ENCODE data around the gene CD36. TPM values are rescaled to one million over a fixed set of nuclear protein-coding genes. Genes with fewer than 3 reads are reported as not detected.

Gene CD36
- total RNA-seq, 1 experiment from 2014 or later: 0.28 TPM

DNA sequence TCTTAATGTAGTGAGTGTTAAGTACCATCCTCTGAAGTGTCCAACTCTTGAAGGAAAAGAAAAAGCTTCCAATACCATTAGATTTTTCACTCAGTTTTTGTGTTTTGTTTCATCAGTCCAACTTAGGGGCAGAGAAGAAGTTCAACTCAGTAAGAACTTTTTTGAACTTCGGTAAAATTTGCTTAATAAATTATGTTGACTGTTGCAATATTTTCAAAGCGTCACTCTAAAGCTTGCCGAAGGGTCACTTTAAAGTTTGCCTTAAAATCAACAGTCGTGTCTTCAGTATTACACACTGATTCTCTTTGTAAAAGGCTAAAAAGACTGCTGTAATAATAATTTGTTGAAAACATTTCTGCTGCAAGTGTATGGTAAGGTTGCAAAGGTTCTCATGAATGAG is 17.6 kb downstream of the CD36 start:
- Histone ChIP-seq H2BK12ac (ENCODE audit: insufficient read length, low read depth, low read length) (no peak overlapping the region), H3K56ac (ENCODE audit: insufficient read length, low read depth, low read length) (no peak overlapping the region), H3K9me3 (ENCODE audit: control insufficient read depth, low read depth, low read length) (no peaks in the 10 kb centered on the region), H4K20me1 (ENCODE audit: control insufficient read depth, insufficient read depth, insufficient read length) (no peaks in the 10 kb centered on the region), H2AK5ac (ENCODE audit: insufficient read length, low read length) (no peak overlapping the region), H2AFZ (ENCODE audit: low read length) (no peak overlapping the region), H3K79me2 (ENCODE audit: insufficient read depth, low read length) (no peaks in the 10 kb centered on the region), H3T11ph (ENCODE audit: low read length) (no peak overlapping the region), H3K27me3 (ENCODE audit: insufficient read depth, low read length) (no peaks in the 10 kb centered on the region), H4K91ac (ENCODE audit: insufficient read length, low read depth, low read length) (no peak overlapping the region), H3K27ac (ENCODE audit: insufficient read length, low read depth, low read length) (no peak overlapping the region), H2BK20ac (ENCODE audit: low read depth, low read length, poor library complexity, severe bottlenecking) (no peak overlapping the region), H3K4ac (ENCODE audit: low read depth, low read length) (no peak overlapping the region), H3K23me2 (ENCODE audit: insufficient read length, low read depth, low read length, poor library complexity, severe bottlenecking) (no peaks in the 10 kb centered on the region), H3K4me1 (ENCODE audit: insufficient read depth, low read length) (no peaks in the 10 kb centered on the region), H4K5ac (ENCODE audit: insufficient read length, low read depth, low read length) (no peak overlapping the region), H4K8ac (replicated peaks; ENCODE audit: insufficient read length, low read depth, low read length) (no peak overlapping the region), H3K79me1 (ENCODE audit: insufficient read depth, low read depth, low read length, poor library complexity, severe bottlenecking) (no peaks in the 10 kb centered on the region), H3K14ac (ENCODE audit: insufficient read depth, low read length) (no peak overlapping the region), H3K18ac (ENCODE audit: insufficient read length, low read depth, low read length) (no peak overlapping the region), H3K23ac (ENCODE audit: insufficient read length, low read depth, low read length) (no peak overlapping the region), H2BK120ac (ENCODE audit: low read depth, low read length, poor library complexity, severe bottlenecking) (no peak overlapping the region), H3K4me2 (ENCODE audit: insufficient read depth, insufficient read length, low read length) (no peak overlapping the region), H3K9ac (ENCODE audit: extremely low read depth, insufficient read length, low read length) (no peak overlapping the region), H2BK15ac (ENCODE audit: low read depth, low read length) (no peak overlapping the region), H2BK5ac (ENCODE audit: insufficient read length, low read length) (no peak overlapping the region)
- Mint-ChIP-seq H3K4me1 (no peaks in the 10 kb centered on the region), H3K27ac (no peak overlapping the region), H3K27me3 (ENCODE audit: low read depth) (no peaks in the 10 kb centered on the region), H3K9me3 (no peaks in the 10 kb centered on the region), H3K36me3 (ENCODE audit: insufficient read depth in 1 of 3, low read depth in 3 of 3) (no peaks in the 10 kb centered on the region), H3K4me3 (no peak overlapping the region)
- no peak for DNase-seq
- TF ChIP-seq, protein P1, sequence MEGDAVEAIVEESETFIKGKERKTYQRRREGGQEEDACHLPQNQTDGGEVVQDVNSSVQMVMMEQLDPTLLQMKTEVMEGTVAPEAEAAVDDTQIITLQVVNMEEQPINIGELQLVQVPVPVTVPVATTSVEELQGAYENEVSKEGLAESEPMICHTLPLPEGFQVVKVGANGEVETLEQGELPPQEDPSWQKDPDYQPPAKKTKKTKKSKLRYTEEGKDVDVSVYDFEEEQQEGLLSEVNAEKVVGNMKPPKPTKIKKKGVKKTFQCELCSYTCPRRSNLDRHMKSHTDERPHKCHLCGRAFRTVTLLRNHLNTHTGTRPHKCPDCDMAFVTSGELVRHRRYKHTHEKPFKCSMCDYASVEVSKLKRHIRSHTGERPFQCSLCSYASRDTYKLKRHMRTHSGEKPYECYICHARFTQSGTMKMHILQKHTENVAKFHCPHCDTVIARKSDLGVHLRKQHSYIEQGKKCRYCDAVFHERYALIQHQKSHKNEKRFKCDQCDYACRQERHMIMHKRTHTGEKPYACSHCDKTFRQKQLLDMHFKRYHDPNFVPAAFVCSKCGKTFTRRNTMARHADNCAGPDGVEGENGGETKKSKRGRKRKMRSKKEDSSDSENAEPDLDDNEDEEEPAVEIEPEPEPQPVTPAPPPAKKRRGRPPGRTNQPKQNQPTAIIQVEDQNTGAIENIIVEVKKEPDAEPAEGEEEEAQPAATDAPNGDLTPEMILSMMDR (conservative IDR thresholded peaks at IDR 0.05): no peak
- no CpG with 5 or more reads among the region's 4 CpGs for WGBS (ENCODE audit: extremely low coverage, insufficient read length, low lambda C conversion rate)

All from H9 (cell line).